GM21737 (cell line): ENCODE results near the gene ARAP1.
A peak's percentile ranks its signal among the peaks of the same experiment; 100 is the strongest.

Source experiments
- ATAC-seq: cut with Tn5 transposase; IDR thresholded peaks from one replicate; pipeline ENCODE4 v1.9.1; 2021; ENCODE audit warnings: mild to moderate bottlenecking, moderate library complexity; ENCODE audit not compliant: unreplicated experiment

The ARAP1 gene

DNA sequence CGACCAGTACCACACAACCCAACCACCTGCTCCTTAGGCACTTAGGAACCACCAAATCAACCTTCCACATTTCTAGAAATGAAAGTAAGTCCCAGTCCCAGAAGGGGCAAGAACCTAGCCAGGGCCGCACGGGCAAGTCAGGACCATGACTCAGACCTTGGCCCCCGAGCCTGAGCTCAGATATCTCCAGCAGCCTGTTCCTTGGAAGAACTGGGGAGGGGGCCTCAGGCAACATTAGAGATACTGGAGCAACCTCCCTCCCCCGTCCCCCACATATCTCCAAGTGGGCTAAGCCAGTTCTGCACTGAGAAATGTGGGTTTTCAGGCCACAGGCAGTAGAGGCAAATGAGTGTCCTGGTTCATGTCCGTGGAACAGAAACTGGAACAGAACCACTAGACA lies 7.7 kb downstream of the ARAP1 start:
- no peak for ATAC-seq

DNA sequence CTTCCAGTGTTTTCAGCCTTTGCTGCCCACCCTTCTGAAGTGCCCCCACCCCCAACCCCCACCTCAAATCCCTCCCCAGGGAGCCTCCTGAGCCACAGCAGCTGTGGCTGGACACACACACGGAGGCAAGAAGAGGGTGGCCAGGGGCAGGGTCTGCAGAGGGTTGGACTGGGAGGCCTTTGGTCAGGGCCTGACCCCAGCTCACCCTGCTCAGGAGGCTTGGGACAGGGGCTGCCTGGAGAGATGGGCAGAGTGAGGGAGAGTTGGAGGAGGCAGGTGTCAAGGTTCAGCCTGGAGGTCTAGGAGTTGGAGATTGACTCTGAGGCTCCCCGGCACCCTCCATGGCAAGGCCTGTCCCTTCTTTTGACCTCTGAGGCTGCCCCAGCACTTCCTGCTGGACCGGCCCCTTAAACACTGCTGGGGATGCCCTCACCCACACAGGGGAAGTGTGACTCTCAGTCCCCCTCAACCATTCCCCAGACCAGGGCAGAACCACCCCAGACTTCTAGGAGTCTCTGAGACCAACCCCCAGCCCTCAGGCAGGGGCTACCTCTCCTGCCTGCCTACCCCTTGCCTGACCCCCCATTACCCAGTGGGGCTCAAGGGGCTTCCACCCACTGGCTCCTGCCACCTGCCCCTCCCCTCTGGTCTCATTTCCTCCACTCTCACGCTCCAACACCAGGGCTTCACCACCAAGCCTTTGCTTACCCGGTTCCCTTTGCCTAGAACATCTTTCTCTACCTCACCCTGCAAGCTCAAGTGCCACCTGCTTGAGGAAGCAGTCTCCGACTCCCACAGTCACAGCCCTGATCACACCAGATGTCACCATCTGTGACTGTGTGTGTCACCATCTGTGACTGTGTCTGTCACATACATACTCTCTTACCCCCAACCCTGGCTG lies 8.6 kb downstream of the ARAP1 start:
- ATAC-seq: no peak

DNA sequence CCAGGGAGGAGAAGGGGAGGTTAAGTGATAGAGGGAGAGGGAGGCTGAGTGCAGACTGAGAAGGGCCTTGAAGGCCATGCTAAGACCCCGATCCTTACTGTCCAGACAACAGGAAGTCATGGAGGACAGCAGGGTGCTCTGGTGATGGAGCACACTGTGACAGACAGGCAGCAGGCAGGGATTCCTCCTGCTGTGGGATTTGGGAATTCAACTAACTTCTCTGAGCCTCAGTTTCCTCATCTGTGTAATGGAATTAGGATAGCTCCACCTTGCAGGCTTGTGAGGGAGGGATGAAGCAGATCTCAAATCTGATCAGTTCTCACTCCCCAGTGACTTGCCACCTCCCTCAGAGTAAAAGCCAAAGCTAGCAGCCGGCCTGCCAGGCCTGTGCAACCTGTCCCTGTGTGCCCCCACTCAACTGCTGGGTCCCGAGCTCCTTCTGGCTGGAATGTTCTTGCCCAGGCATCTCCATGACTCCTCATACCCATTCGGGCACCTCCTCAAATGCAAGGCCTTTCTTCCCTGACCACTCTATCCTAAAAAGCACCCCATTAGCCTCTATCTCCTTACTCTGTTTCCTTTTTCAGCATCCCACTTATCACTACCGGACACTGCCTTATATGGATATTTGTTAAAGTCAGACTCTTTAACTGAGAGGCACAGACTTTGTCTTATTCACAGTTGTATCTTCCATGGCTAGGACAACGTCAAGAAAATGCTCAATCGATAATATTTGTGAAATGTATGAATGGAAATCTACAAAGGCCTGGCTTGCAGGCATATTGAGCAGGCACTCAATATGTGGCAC lies 9.5 kb downstream of the ARAP1 start:
- no peak for ATAC-seq

DNA sequence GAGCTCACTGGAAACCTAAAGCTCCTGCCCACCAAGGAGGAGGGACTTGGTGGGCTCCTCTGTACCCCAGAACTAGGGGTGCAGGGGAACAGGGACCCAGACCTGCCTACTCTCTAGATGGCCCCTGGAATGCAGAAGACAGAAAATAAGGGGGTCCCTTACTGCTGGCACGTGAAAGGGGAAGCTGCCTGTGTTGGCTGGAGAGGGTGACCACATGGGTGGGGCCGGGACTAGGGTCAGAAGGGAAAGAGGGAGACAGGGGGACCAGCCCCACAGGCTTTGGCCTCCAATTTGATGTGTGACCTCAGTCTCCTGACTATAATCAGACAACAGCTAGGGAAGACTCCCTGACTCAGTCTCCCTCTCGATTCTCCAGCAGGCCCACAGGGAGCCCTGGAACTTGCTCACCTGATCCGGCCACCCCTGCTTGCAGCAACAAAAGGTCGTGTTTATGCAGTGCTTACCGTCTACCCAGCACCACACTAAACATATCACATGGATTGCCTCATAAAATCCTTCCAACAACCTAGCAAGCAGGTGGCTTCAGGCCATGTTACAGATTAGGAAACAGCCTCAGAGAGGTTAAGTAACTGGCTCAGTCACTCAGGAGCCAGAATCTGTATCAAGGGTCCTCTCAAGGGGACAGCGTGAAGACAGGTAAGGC lies 10.2 kb downstream of the ARAP1 start:
- no peak for ATAC-seq

DNA sequence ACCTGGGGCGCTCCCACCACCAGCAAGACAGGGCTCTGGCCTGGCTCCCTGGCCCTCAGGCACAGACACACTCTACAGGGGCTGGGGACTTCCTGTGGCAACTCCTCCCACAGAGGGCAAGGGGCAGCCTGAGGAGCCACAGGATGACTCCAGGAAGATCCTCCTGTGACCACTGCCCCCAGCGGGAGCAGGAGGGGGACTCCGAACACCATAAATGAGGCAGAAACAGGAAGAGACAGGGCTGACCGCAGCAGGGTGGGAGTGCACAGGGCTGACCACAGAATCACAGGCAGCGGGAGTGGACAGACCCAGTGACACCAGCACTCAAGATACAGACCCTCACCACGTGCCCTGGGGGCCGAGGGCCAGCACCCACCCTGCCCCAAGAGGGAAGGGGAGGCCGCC lies 10.8 kb downstream of the ARAP1 start:
- no peak for ATAC-seq

DNA sequence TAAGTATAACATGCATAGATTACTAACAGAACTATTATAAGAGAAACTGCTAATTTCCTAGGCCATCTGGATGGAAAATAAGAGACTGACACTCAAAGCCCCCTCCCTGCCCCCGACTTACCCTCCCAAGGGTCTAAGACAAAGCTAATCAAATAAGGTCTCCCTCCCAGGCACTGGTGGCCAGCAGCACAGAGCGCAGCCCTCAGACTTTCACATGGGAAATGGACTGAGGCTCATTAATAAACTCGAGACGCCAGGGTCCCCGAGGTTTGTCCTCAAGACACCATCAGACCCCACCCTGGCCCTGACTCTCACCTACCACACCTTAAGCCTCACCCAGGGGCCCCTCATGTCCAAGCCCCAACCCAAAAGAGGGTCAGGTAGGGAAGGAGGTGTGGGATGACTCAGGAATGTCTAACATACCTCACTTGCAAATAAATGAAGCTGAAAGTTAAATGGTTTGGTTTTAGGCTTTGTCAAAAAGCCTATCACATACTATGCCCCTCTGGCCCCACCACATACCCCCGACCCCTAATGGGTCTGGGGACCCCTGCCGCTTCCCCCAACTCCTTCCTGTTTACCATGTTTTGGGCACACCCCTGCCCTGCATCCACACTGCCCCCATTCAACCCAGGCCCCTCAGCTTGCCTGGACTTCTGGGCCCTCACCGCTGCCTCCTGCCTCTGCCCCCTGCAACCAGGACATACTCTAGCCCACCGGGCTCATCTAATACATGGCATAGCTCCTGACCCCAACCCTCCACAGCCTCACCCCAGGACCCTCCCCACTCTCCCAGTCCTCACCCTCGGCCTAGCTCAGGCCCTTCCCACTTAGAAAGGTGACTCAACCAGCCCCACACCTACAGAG lies 11.4 kb downstream of the ARAP1 start:
- ATAC-seq: no peak

DNA sequence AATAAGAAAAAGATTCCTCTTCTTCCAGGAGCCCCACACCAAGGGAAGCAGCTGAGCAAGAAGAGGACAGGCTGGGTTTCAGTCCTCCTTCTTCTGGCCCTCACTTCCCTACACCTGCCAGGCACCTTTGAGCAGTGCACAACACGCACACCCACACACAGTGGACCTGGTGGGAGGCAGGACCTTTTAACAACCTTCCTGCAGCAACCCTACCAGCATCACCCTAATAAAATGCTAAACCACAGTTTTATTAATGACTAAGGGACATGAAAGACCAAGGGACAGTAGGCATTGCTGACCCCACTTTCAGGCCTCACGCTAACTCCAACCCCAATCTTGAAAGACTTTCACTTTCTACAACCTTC lies 12.2 kb downstream of the ARAP1 start:
- ATAC-seq: no peak

DNA sequence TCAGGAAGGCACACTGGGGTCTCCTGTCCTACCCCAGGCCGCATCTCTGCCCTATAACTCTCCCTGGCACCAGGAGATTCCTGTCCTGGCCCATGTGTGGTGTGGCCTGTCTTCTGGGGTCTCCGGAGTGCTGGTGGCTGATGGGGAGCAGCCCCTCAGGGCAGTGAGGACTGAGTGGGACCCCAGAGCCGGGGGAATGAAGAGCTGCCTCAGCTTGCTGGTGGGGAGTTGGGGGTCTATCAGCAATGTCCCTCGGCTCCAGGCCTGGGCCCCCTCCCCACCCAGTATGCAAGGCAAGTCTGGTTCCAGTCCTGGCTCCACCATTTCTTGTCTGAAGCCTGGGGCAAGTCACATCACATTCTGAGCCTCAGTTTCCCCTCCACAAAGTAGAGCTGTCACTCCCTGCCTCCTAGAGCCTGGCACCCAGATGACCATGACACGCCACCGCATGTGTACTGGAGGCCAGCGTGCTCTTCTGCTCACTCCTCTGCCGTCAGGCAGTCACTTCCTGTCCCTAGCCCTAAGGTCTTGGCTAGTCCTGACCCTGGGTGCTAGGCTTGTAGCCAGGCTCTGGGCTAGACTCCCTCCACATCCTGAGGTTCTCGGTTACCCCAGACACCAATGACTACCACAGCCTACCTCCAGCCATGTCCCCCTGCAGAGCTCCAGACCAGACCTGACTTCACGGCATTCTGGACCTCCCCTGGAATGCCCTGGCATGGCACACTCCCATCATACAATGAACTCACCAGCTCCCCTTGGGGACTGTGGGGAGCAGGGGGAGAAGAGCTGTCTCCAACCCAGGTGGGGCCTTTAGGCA lies 12.8 kb downstream of the ARAP1 start:
- no peak for ATAC-seq

DNA sequence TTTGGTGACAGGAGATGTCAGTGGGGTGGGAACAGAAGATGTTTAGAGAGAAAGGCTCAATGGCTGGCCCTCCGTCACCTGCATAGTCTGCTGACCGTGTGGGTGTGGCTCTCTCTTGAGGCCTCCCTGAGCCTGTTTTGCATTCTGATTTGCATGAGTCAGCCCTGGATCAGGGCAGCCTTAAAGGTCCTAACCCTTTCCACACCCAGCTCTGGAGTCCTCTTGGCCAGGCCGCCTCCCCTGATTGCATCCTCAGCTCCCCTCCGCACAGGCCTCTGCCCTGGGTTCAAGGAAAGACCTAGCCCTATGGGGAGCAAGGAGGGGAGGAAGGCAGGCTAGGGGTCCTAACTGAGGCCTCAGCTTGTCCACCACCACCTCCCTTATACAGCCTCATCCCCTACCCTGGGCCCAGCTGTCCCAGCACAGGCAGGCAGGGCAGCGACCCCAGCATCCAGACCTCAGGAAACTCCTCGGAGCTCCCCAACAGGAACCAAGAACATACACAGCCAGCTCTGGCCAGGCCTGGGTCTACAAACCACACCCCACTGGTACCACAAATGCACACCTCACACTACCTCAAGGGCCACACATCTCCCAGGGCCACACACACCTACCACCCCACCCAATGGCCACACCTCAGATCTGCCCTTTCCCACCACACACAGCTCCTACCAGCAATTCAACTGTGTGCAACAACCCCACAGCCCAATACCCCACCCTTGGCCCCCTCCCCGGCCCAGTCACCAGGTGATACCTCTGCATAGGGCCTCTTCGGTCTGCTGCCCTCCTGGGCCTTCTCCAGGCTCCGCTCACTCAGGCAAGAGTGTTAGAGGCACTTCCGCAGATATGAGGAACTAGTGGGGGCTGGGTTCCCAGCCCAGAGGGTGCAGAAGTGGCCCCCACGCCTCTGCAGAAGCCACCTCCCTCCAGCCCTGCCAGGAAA lies 13.7 kb downstream of the ARAP1 start:
- peak; percentile 32 for ATAC-seq

DNA sequence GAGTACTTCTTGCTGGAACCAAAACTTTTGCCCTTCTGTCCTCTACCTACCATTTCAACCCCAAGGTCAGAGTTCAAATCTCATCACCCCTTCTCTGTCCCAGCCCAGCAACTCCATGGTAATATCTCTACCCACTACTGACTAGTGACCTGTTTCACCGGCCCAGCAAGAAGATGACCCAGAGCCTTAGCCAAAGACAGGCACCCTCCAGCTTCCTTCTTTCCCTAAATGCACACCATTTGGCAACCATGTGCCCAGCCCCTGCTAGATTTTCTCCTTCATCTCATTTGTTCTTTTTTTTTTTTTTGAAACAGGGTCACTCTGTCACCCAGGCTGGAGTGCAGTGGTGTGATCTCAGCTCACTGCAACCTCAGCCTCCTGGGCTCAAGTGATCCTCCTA lies 14.9 kb downstream of the ARAP1 start:
- no peak for ATAC-seq

DNA sequence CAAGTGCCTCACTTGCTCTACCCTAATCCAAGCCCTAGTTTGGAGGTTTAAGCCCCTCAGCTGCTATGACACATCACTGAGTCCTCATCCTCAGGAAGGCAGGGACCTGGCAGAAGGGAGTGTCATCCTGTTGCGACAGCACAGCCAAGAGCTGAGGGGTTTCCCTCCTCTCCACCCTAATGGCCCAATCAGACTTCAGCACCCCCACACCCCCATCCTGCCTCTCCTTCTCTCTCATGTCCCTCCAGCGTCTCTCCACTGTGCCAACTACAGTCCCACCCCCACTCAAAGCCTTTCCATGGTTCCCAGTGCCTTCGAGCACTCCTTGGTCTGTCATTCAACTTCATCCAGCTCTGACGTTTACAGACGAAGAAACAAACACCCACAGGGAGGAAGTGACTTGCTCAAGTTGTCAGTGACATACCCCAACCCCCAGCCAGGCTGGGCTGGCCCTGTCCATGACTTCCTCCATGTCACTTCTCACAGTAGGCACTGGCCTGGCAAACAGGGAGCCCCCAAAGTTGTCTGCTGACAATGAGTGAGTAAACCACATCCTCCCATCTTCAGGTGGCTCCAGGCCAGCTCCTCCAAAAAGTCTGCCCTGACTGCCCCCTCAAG lies 15.6 kb downstream of the ARAP1 start:
- ATAC-seq: no peak

DNA sequence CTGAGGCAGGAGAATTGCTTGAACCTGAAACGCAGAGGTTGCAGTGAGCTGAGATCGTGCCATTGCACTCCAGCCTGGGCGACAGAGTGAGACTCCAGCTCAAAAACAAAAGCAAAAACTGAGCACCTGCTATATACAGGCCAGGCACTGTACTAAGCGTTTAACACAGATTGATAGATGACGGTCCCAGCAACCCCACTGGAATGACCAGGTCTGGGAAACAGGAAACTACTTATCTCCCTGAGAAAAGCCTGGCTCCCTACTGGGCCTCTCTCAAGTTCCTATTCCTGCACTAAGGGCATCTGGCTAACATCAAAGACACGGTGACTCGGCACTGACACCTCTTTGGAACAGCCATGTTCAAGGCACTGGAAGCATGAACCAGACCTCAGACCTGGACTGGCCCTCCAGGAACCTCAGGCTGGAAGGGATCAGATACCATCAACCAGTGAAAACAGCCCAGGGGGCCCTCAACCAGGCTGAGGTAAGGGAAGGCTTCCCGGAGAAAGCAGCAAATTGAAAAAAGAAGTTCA lies 16.6 kb downstream of the ARAP1 start:
- no peak for ATAC-seq

DNA sequence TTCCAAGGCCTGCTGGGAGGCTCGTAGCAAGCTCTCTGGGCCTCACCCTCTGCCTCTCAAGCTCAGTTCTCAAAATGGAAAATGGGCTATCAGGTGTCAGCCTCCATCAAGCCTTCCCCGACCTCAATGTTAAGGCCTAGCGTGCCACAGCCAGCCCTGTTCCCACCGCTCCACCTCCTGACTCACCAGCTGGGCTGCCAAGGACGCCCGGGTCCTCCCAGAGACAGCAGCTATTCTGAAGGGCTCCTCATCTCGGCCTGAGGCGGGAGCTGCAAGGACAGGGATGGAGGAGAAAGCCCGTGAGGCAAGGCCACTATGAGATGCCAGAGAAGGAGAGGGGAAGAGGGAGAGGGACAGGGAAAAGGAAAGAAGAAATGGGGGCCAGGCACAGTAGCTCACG lies 19.9 kb downstream of the ARAP1 start:
- no peak for ATAC-seq

DNA sequence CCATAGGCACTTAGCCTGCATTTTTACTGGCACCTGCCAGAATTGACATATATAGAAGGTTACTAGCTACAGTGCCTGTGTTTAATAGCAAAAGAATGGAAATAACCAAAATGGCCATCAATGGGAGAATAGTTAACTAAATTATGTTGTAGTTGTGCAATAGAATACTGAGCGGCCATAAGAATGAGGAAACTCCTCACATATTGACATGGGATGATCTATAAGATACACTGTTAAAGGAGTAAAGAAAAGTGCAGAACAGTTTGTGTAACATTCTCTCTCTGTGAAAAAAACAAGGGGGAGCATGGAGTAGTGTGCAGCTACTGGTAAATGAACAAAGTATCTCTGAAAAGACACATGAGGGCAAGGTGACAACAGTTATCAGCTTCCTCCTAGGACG lies 21.5 kb downstream of the ARAP1 start:
- ATAC-seq: no peak

DNA sequence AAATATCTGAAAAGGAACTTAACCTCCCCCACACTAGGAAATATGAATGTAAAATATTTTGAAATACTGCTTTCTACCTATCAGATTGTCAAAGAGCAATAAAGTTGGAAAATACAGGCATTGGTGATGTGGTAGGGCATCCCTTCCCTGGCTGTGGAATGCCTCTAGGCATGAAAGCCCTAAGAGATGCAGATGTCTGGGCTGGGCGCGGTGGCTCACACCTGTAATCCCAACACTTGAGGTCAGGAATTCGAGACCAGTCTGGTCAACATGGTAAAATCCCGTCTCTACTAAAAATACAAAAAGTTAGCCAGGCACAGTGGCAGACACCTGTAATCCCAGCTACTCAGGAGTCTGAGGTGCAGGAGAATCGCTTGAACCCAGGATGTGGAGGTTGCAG lies 22.0 kb downstream of the ARAP1 start:
- ATAC-seq: no peak

DNA sequence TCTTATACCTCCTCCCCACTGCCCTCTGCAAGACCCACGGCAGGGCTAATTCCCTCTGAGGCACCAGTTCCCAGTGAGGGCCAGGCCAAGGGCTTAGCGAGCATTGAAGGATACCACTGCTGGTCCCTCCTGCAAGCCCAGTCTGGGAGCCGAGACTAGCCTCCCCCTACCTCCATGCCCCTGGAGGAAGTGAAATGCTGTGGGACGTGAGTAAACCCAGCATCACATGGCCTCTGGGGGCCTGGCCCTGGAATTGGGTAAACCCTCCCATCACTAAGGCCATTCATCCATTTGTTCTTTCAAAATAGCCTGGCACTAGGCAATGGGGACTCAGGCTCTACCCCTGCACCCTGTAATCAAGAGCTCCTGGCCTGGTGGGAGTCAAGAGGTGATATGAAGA lies 24.7 kb downstream of the ARAP1 start:
- no peak for ATAC-seq

DNA sequence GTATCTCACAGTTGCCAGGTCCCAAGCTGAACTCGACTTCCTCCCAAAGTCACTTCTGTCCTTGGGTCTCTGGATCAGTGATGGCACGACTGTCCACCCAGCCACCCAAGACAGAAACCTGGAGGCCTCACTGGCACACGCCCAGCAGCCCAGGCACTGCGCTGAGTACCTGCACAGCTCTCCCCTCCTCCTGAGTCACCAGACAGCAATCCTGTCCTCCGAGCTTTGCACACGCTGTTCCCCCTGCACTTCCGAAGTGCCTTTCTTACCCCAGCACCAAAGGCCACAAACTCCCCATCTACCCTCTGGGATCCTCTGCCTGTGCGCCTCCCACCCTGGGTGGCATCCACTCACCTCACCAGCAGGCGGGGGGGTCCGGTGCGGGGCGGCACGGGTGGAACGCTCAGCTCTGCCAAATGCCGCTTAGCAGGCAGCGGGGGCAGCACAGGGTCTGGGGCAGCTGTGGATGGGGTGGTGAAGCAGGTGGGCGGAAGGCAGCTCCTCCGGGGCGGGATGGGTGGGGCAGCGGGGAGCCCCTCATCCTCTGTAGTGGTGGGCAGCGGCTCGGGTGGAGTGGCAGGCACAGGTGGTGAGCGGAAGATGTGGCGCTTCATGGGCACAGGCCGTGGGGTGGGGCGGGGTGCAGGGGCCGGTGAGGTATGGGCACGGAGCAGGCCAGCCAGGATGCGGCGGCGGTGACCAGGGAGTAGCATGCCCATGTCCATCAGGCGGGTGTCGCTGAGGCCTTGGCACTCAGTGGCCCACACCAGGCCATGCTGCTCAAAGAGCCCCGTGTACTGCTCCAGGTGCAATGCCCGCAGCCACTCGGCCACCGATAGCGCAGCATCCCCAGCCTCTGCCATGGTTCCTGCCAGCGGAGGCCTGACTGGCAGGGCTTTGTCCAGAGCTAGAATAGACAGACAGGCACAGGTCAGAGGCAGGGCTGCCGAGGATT lies 25.7 kb downstream of the ARAP1 start:
- no peak for ATAC-seq
